Activated CD4-positive, alpha-beta T cell treated with anti-CD3 and anti-CD28 coated beads for 24 hours (primary cell): ENCODE results near the gene ADGRE2.

Experiments
- DNase-seq, 2 donors: peaks; one replicate each; pipeline ENCODE4 v3.0.0-alpha.2; 2020; ENCODE audit warnings: low read depth in 2 of 2

The ADGRE2 gene

DNA sequence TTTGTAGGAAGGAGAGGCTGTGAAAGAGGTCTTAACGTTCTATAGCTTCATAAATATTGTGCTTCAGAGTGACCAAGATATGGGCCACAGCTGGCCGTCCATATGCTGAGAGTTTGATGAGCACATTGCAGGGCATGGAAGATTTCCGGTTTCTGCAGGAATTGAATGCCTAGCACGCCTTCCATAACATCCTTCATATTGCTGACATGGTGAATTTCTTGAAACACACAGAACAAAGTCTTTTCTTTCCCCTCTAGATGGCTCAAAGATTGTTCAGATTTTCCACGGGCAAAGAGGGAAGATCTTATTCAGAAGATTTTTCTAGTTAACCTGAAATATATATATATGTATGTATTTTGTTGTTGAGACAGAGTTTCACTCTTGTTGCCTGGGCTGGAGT is 42.4 kb downstream of the ADGRE2 start:
- no peak for DNase-seq

DNA sequence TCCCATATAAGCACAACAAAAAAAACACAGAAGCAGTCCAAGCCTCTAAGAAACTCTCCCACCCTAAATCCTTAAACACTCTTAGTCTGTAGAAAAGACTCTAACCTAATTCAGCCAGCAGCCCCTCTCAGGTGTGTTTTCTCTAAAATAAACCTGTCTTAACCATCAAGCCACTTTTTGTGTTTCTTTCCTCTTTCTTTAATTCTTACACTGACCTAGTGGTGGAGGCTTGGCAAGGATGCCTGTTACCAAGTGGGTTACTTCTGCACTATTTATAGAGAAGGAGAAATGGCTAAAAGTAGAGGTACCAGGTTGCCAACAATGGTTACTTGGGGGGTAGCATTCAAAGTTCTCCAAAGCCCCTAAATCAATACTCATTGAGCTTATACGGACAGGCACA is 44.8 kb downstream of the ADGRE2 start:
- DNase-seq = no peak

DNA sequence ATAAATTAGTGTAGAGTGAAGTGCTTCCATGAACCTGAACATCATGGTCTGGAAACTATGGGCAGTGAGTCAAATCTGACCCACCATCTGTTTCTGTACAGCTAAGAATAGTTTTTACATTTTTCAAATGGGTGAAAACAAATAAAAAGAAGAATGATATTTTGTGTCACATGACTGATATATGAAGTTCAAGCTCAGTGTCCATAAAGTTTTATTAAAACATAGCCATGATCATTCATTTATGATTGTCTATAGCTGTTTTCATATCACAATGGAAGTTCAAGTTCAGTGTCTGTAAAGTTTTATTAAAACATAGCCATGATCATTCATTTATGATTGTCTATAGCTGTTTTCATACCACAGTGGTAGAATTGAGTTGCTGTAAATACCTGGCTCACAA is 45.9 kb downstream of the ADGRE2 start:
- no peak for DNase-seq

GRCh38 chr19:14731200-14731599 is 47.2 kb downstream of the ADGRE2 start:
- no peak for DNase-seq

DNA sequence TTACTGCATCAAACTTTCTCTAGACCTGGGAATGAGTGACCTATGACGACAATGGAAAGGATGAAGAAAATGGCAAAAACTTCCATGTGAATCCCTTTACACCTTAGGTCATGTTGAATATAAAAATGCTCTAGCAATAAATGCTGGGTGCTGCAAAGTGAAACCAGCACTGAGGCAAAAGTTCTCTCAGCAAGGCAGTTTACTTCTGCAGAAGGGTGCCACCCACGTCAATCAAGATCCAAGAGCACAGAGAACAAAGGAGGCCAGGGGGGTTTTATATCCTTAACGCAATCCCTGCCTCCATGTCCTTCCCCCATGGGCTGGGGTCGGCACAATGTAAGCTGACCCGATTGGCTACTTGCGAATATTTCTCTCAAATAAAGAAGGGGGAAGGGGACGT is 49.8 kb downstream of the ADGRE2 start:
- no peak for DNase-seq

DNA sequence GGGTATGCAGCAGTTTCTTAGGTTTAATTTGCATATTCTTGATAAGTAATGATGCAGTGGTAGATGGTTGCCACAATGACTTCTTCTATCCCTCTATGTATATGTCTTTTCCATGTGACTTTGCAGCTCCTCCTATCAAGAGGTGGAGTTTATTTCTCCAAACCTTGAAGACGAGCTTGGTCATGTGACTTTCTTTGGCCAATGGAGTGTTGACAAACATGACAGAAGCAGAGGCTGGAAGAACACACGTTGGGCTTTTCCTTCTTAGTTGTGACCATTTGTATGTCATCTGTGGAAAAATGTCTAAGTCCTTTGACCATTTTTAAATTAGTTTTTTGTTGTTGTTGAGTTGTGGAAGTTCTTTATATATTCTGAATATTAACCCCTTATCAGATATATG is 56.2 kb downstream of the ADGRE2 start:
- DNase-seq = no peak

DNA sequence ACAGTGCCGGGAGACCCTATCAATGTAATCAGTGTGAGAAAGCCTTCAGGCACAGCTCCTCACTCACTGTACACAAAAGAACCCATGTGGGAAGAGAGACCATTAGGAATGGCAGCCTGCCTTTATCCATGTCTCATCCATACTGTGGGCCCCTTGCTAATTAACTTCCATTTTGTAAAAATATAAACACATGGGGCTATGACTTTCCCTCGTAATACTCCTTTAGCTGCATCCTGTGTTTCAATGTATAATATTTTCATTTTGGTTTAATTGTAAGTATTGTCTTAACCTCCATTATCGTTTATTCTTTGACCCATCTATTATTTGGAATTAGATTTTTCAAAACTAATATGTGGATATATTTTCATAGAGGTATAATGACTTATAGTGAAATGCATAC is 59.2 kb downstream of the ADGRE2 start:
- no peak for DNase-seq

GRCh38 chr19:14718522-14719116 is 59.7 kb downstream of the ADGRE2 start:
- no peak for DNase-seq

DNA sequence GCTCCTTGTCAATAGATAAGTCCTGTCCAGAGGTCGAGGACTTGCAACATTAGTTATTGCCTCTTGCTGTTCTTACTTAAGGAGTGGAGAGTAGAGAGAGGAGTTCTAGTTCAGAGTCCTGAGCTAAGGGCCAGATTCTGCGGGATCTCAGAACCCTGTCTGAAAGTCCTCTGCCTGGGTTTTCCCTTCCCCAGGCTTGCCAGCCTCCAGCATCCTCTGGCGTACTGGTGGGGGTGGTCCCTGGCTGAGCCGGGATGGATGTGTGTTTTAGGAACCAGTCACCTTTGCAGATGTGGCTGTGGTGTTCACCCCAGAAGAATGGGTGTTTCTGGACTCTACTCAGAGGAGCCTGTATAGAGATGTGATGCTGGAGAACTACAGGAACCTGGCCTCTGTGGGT is 62.5 kb downstream of the ADGRE2 start:
- no peak for DNase-seq

- no peak for DNase-seq
Observed at GRCh38 chr19:14704450-14704849, 73.9 kb downstream of the ADGRE2 start.

- DNase-seq = no peak
Observed at GRCh38 chr19:14703833-14704232, 74.5 kb downstream of the ADGRE2 start.

DNA sequence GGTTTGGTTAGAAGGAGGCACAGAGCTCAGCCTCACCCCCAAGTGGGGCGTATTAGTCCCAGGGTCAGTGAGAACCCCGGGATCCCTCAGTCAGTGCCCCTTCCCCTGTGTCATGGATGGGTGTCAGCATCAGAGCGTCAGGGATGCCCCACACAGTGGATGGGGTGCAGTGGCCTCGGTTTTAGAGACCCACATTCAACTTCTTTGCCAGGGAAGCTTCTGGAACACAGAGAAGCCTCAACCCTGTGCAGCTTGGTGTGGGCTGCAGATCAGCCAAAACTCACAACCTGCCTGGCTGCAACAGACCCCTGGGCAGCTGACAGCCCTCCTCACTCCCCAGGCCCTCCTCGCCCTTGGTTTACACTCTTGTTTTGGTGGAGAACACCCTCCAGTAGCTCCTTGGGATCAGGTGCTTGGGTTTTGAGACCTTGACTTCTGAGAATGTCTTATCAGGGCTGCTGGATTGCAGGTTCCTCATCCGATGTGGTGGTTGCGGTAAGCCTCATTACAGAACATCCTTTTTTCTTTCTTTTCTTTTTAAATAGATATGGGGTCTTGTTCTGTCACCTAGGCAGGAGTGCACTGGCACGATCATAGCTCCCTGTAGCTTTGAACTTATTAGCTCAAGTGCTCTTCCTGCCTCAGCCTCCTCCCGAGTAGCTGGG is 77.5 kb downstream of the ADGRE2 start:
- no peak for DNase-seq

DNA sequence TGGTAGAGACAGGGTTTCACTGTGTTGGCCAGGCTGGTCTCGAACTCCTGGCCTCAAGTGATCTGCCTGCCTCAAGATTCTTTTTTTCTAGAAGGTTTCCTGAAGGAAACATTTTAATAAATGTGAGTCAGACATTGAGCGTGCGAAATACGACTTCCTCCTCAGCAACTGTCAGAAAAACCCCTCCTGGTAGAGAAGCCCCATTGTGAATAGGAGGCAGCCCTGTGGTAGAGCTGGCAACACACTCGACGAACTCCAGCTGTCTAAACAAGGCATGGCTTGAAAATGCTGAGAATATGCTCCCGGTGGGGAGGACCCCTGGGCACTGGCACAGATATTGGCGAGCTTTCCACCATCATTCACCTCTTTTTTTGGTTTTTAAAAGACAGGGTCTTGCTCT is 78.7 kb downstream of the ADGRE2 start:
- no peak for DNase-seq

DNA sequence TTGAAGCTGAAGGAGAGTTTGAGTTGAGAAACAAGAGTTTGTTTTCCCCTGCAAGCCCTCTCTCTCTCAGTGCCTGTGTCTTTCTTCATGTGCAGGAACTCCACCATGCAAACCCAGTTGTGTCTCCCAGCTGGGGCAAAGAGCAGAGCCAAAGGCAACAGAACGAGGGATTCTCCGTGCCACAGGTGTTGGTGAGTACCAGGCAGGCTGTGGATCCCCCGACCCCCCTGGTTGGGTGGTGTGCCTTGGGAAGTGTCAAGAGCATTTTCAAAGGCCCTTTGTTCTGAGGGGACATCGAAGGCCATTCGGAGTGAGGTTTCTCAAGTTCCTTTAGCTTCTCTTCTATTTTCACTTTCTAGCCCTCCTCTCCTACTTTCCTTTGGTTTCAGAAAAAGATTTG is 82.9 kb downstream of the ADGRE2 start:
- no peak for DNase-seq

- no peak for DNase-seq
Observed at GRCh38 chr19:14694641-14695266, 83.6 kb downstream of the ADGRE2 start.

DNA sequence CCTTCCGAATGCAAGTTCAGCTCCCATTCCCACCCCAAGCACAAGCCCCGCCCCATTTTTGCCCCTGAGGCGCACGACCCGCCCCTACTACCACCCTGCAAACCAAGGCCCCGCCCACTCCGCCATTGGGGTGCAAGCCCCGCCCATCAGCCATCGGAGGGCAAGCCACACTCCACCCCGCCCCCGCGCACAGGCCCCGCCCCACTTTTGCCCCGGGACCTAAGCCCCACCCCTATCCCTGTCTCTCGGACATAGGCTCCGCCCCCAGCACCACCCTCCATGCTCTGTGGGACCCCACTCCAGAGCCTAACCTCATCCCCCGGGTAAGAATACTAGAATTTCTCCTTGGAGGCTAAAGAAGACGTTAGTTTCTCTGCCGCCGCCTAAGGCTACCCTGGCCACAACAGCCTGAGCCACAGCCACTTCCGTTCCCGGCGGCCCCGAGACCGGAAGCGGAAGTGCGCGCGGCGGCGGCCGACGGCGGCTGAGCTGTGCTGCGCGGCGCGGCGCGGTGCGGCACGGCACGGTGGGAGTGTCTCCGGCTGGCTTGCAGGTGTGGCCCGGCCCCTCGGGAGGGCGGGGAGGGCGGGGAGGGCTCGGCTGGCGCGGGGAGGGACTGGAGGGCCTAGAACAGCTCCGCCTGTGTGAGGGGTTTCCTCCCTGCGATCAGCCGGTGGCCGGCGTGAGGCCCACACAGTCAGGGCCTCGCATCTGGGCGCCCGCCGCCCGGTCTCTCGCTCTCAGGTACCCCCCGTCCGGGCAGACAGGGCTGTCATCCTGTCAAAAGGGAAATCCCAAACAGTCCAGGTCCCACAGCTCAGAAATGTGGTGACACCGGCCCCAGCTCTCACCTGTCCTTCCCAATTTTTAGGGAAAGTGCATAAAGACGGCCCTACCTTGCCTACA is 88.5 kb downstream of the ADGRE2 start, which contains the start of gene ZNF333:
TSS of gene ZNF333 (plus strand) at position 451 of the 906 bp plus-strand sequence. CDS start 3,444 bp downstream, outside the sequence.
- DNase-seq = peak; percentile 100

- DNase-seq = peak in 1 of 2 donors; percentile 9
Observed at GRCh38 chr19:14686411-14686810, 91.9 kb downstream of the ADGRE2 start.

DNA sequence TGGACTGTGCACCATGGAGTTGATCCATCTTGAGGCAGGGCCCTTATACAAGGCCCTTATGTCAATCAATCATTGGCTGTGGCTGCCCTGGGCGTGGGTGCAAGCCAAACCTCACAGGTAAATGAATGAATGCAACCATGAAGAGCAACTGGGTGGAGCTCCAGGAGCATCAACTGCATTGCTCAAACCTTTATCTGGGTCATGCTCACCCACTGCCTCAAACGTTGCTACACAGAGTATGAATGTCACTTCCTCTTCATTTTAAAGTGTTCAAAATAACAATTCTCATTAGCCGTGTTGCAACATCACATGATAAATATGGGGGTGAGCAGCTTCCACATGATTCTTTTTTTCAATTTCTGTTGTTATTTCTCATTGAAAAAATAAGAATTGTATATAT is 94.9 kb downstream of the ADGRE2 start:
- no peak for DNase-seq
